ENCODE results near the gene FA2H. TPM values are rescaled to one million over a fixed set of nuclear protein-coding genes. Genes with fewer than 3 reads are reported as not detected.

FA2H gene
- total RNA-seq, 2 donors from 2014 or later, result 0.35 TPM; not detected in 1

DNA sequence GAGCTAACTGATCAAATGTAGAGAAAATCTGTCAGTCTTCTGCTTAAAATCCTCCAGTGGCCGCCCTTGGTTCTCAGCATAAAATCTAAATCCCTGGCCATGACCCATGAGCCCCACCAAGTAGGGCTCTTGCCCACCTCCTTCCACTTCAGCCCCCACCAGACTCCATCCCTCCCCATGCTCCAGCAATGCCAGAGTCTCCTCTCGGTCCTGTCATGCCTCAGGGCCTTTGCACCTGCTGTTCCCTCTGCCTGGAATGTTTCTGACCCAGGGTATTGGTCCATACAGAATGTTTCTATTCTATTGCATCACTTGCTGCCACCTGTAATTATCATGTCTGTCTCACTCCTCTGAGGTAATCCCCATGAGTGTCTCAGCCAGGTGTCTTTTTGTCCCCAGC is 22.4 kb downstream of the FA2H start:
- no peak for DNase-seq (ENCODE audit: low spot score)
- H3K36me3 ChIP-seq, result no peaks in the 10 kb centered on the region
- H3K27ac ChIP-seq, result no peak overlapping the region
- H3K4me1 ChIP-seq, result no peaks in the 10 kb centered on the region
- TF ChIP-seq, protein P1, sequence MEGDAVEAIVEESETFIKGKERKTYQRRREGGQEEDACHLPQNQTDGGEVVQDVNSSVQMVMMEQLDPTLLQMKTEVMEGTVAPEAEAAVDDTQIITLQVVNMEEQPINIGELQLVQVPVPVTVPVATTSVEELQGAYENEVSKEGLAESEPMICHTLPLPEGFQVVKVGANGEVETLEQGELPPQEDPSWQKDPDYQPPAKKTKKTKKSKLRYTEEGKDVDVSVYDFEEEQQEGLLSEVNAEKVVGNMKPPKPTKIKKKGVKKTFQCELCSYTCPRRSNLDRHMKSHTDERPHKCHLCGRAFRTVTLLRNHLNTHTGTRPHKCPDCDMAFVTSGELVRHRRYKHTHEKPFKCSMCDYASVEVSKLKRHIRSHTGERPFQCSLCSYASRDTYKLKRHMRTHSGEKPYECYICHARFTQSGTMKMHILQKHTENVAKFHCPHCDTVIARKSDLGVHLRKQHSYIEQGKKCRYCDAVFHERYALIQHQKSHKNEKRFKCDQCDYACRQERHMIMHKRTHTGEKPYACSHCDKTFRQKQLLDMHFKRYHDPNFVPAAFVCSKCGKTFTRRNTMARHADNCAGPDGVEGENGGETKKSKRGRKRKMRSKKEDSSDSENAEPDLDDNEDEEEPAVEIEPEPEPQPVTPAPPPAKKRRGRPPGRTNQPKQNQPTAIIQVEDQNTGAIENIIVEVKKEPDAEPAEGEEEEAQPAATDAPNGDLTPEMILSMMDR (IDR thresholded peaks at IDR 0.05), result no peak
- no peaks in the 10 kb centered on the region for H3K27me3 ChIP-seq
- H3K9me3 ChIP-seq, result no peaks in the 10 kb centered on the region
- H3K4me3 ChIP-seq, result no peak overlapping the region

DNA sequence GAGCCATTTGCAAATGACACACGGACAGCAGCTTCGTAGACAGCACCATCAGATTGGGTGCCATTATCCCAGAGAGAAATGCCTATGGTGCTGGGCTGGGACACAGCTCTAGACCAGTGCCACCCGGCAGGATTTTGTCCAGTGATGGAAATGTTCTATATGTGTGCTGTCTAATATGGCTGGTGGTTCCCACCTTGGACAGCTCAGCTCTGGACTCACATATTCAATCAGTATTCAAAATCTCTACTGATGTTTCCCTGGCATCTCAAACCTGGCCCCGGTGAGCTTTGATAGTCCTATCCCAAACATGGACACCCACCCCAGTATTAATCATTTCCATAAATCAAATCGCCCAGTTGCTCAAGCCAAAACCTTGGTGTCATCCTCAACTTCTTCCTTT is 23.0 kb downstream of the FA2H start:
- Histone ChIP-seq H3K27me3 (no peaks in the 10 kb centered on the region), H3K27ac (no peak overlapping the region), H3K4me1 (no peaks in the 10 kb centered on the region), H3K4me3 (no peak overlapping the region), H3K36me3 (no peaks in the 10 kb centered on the region), H3K9me3 (no peaks in the 10 kb centered on the region)
- TF ChIP-seq, protein P1 (IDR thresholded peaks at IDR 0.05), result no peak
- no peak for DNase-seq (ENCODE audit: low spot score)

DNA sequence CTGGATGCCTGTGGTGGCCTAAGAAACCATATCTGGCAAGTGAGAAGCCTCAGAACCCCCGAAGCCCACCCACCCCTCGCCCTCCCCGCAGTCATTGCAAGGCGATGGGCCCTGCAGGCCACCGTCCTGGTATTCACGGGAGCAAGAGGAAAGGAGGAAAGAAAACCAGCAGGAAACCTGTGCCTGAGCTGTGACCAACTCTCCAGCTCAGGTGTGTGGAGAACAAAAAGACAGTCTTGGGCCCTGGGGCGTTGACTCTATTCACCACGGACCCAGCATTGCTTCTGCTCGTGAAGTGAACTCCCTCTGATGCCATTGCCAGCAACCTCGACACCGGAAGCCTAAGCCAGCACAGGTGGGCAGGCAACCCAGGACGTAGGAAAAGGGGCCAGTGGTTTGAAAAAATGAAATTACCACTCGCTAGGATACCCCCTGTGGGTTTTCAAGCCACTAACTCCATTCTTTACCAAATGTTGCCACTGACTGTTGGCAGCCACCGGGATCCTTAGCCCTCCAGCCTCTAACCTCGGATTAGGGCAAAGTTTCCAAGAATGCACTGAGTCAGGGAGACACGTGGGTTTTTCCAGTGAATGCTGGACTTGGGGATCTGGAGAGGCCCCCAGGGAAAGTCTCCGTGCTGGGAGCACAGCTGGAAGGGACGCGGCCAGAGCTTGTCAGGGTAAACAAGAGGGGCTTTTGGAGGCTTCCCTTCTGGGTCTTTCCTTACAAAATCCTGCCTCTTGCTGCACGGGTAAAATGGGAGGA is 25.1 kb downstream of the FA2H start:
- H3K36me3 ChIP-seq, result no peaks in the 10 kb centered on the region
- no peaks in the 10 kb centered on the region for H3K27me3 ChIP-seq
- DNase-seq (ENCODE audit: low spot score), result no peak
- H3K4me1 ChIP-seq, result no peaks in the 10 kb centered on the region
- H3K27ac ChIP-seq, result no peak overlapping the region
- TF ChIP-seq, protein P1 (IDR thresholded peaks at IDR 0.05), result no peak
- H3K9me3 ChIP-seq, result no peaks in the 10 kb centered on the region
- no peak overlapping the region for H3K4me3 ChIP-seq

DNA sequence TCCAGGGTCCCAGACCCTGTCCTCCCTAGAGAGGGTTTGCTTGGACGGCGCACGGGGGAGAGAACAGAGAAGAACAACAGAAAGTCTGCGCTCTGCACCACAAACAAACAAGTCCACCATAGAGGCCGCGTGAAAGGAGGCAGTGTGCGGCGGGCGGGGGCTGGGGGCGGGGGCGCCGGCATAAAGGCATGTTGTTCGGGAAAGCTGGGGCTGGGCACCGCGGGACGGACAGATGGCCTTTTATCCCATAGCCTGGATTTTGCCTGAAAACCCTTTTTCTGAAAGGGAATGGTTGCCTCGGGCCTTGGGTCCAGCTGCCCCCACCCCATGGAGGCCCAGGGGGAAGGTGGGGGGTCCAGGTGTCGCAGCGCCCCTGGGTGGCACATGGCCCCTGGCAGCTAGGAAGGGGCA is 26.0 kb downstream of the FA2H start:
- no peaks in the 10 kb centered on the region for H3K27me3 ChIP-seq
- DNase-seq (ENCODE audit: low spot score), result no peak
- no peaks in the 10 kb centered on the region for H3K4me1 ChIP-seq
- TF ChIP-seq, protein P1 (IDR thresholded peaks at IDR 0.05), result no peak
- no peak overlapping the region for H3K27ac ChIP-seq
- H3K4me3 ChIP-seq, result no peak overlapping the region
- H3K36me3 ChIP-seq, result no peaks in the 10 kb centered on the region
- no peaks in the 10 kb centered on the region for H3K9me3 ChIP-seq

DNA sequence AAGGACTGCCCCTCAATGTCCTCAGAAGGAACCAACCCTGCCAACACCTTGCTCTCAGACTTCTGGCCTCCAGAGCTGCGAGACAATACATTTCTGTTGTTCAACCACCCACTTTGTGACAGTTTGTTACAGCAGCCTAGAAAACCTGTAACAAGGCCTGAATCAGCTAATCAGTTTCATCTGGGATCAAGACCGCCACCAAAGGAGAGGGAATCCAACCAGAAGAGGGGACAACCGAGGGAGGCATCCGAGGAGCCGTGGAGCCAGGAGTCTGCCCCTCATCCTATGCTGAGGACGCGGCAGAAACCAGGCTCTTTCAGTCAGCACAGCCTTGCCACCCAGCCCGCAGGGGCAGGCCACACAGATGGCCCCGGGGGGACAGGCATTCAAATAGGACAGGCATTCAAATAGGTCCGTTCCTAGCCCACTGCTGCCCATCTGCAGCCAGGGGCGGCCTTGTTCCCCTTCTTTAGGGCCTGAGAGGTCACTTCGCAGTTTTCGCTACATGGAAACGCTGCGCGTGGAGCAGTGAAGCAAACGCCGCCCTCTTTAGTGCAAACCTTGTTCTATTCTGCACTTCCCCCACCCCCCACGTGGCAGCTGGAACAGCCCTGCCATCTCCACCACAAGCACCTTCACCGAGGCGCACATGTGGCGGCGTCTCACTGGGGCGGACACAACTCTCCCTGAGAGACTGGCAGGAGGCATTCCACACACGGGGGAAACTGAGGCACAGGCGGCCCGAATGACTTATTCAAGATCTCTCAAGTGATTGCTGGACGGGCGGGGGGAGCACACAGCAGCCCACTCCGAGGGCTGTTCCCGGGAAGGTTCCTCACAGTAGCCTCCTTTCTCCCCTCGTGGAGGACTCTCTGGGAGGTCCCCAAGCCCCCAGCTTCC is 26.7 kb downstream of the FA2H start:
- Histone ChIP-seq H3K27me3 (no peaks in the 10 kb centered on the region), H3K4me1 (no peaks in the 10 kb centered on the region), H3K4me3 (no peak overlapping the region)

More for the DNA sequence above, 26.7 kb downstream of the FA2H start:
- TF ChIP-seq, protein P1 (IDR thresholded peaks at IDR 0.05), result no peak
- H3K27ac ChIP-seq, result no peak overlapping the region
- DNase-seq (ENCODE audit: low spot score), result no peak
- H3K36me3 ChIP-seq, result no peaks in the 10 kb centered on the region
- H3K9me3 ChIP-seq, result no peaks in the 10 kb centered on the region

All from right atrium auricular region (tissue), 2 donors.